HepG2 (cell line): ENCODE measurements around the gene MYO1E. TPM values are rescaled to one million over a fixed set of nuclear protein-coding genes. Genes with fewer than 3 reads are reported as not detected.

Source experiments
- ATF3 ChIP-seq: sonication (generic); formaldehyde crosslinking; IDR thresholded peaks from 2 replicates; pipeline ENCODE4 v1.4.0; 2020; ENCODE audit warnings: missing genetic modification reagents
- ELK4 ChIP-seq: sonication (generic); formaldehyde crosslinking; IDR thresholded peaks from 2 replicates; pipeline ENCODE4 v1.9.0; 2021; ENCODE audit warnings: missing genetic modification reagents, borderline replicate concordance
- FOXA1 ChIP-seq, 2 experiments: fragments of 450-650 bp in 1 of 2; sonication (generic) in 1 of 2; formaldehyde crosslinking in 1 of 2; IDR thresholded peaks; 2 replicates each; pipeline versions ENCODE4 v1.4.0 to v1.6.1; 2016 to 2020; ENCODE audit warnings: missing genetic modification reagents in 1 of 2
- FOXA3 ChIP-seq: IDR thresholded peaks from 2 replicates; pipeline ENCODE4 v1.6.1; 2016; ENCODE audit warnings: missing genetic modification reagents, missing compliant biosample characterization
- GZF1 ChIP-seq: sonication (generic); formaldehyde crosslinking; IDR thresholded peaks from 2 replicates; pipeline ENCODE4 v1.5.1; 2020; ENCODE audit warnings: mild to moderate bottlenecking, missing genetic modification reagents
- HDAC1 ChIP-seq: sonication (generic); formaldehyde crosslinking; IDR thresholded peaks from 2 replicates; pipeline ENCODE4 v1.5.1; 2020; ENCODE audit warnings: mild to moderate bottlenecking, missing genetic modification reagents
- HINFP ChIP-seq: sonication (generic); formaldehyde crosslinking; IDR thresholded peaks from 2 replicates; pipeline ENCODE4 v1.4.0; 2020; ENCODE audit warnings: low read depth, mild to moderate bottlenecking, missing genetic modification reagents
- HMGA1 ChIP-seq: sonication (generic); formaldehyde crosslinking; conservative IDR thresholded peaks from 2 replicates; pipeline ENCODE4 v1.4.0; 2020; ENCODE audit warnings: missing genetic modification reagents
- HNRNPK ChIP-seq: fragments of 200-400 bp; formaldehyde crosslinking; IDR thresholded peaks from 2 replicates; pipeline ENCODE4 v1.6.1; 2018; ENCODE audit warnings: low read length, low read depth, moderate library complexity, mild to moderate bottlenecking; ENCODE audit not compliant: poor library complexity, severe bottlenecking
- JUN ChIP-seq: sonication (generic); formaldehyde crosslinking; IDR thresholded peaks from 2 replicates; pipeline ENCODE4 v1.4.0; 2020; ENCODE audit warnings: mild to moderate bottlenecking, missing genetic modification reagents
- KDM4B ChIP-seq: sonication (generic); formaldehyde crosslinking; IDR thresholded peaks from 2 replicates; pipeline ENCODE4 v1.4.0; 2020; ENCODE audit warnings: missing genetic modification reagents
- NFATC3 ChIP-seq: sonication (generic); formaldehyde crosslinking; IDR thresholded peaks from 2 replicates; pipeline ENCODE4 v1.5.1; 2020; ENCODE audit warnings: mild to moderate bottlenecking, missing genetic modification reagents
- PAXIP1 ChIP-seq: sonication (generic); formaldehyde crosslinking; conservative IDR thresholded peaks from 2 replicates; pipeline ENCODE4 v1.4.0; 2020; ENCODE audit warnings: mild to moderate bottlenecking, missing genetic modification reagents, moderate library complexity
- TBP ChIP-seq: sonication (generic); formaldehyde crosslinking; IDR thresholded peaks from 2 replicates; pipeline ENCODE4 v1.5.0; 2020; ENCODE audit warnings: missing genetic modification reagents
- ZFY ChIP-seq: sonication (generic); formaldehyde crosslinking; IDR thresholded peaks from 2 replicates; pipeline ENCODE4 v1.4.0; 2020; ENCODE audit warnings: missing genetic modification reagents
- ZNF280B ChIP-seq: sonication (generic); formaldehyde crosslinking; IDR thresholded peaks from 2 replicates; pipeline ENCODE4 v1.5.0; 2020; ENCODE audit warnings: missing genetic modification reagents, mild to moderate bottlenecking, borderline replicate concordance
- ZNF350 ChIP-seq: sonication (generic); formaldehyde crosslinking; IDR thresholded peaks from 2 replicates; pipeline ENCODE4 v1.4.0; 2020; ENCODE audit warnings: mild to moderate bottlenecking, low read depth, missing genetic modification reagents, borderline replicate concordance
- ZNF510 ChIP-seq: sonication (generic); formaldehyde crosslinking; IDR thresholded peaks from 2 replicates; pipeline ENCODE4 v1.4.0; 2020; ENCODE audit warnings: low read depth, mild to moderate bottlenecking, missing genetic modification reagents
- ZNF569 ChIP-seq: sonication (generic); formaldehyde crosslinking; IDR thresholded peaks from 2 replicates; pipeline ENCODE4 v1.5.0; 2020; ENCODE audit warnings: mild to moderate bottlenecking, missing genetic modification reagents, moderate library complexity, borderline replicate concordance
- ZNF691 ChIP-seq: sonication (generic); formaldehyde crosslinking; IDR thresholded peaks from 2 replicates; pipeline ENCODE4 v1.4.0; 2020; ENCODE audit warnings: missing genetic modification reagents, low read depth, mild to moderate bottlenecking, borderline replicate concordance
- ZNF761 ChIP-seq: sonication (generic); formaldehyde crosslinking; conservative IDR thresholded peaks from 2 replicates; pipeline ENCODE4 v1.4.0; 2020; ENCODE audit warnings: mild to moderate bottlenecking, missing genetic modification reagents
- ZSCAN30 ChIP-seq: sonication (generic); formaldehyde crosslinking; IDR thresholded peaks from 2 replicates; pipeline ENCODE4 v1.5.0; 2020; ENCODE audit warnings: mild to moderate bottlenecking, missing genetic modification reagents
- polyA plus RNA-seq, 8 experiments: library from polyadenylated mRNA; depleted of rRNA in 3 of 8; stranded (reverse) in 7 of 8; unstranded in 1 of 8; fragments of >200 nt; fragmentation: Illumina TruSeq in 4 of 8; extraction: Trizol in 4 of 8; gene quantifications; 2 replicates each; pipeline versions ENCODE4 v1.2.1 to v1.2.3, GENCODE V29; 2011 to 2016; ENCODE audit warnings: low read depth in 4 of 8, missing spikeins in 1 of 8, mixed read lengths in 1 of 8; ENCODE audit not compliant: insufficient read depth in 1 of 8
- total RNA-seq, 5 experiments: library from RNA; depleted of rRNA; stranded (reverse); fragments of >200 nt; fragmentation: Illumina TruSeq; extraction: Trizol; gene quantifications; 2 replicates each; pipeline ENCODE4 v1.2.3, GENCODE V29; 2016; ENCODE audit warnings: low read depth in 1 of 5

The MYO1E gene
- total and polyA plus RNA-seq, 2 of the 13 experiments (the other 11 are each of a cell fraction or from before 2014, with no cell fraction given): 15.7 to 25.1 TPM

- TF ChIP-seq ZNF569 (no peak), ELK4 (no peak), ZNF510 (no peak), KDM4B (CRISPR knock-in tag) (no peak), JUN (CRISPR knock-in tag) (no peak), ZNF280B (CRISPR knock-in tag) (no peak), HINFP (CRISPR knock-in tag) (no peak), HNRNPK (no peak), NFATC3 (CRISPR knock-in tag) (no peak), ZFY (CRISPR knock-in tag) (no peak), ZNF691 (CRISPR knock-in tag) (no peak), ZSCAN30 (CRISPR knock-in tag) (no peak), HDAC1 (CRISPR knock-in tag) (no peak), FOXA3 (CRISPR knock-in tag) (peak; percentile 65), ATF3 (no peak), ZNF350 (no peak), HMGA1 (no peak), PAXIP1 (CRISPR knock-in tag) (peak; percentile 66), GZF1 (CRISPR knock-in tag) (no peak), FOXA1 (IDR thresholded peaks at IDR 0.05) (no peak), FOXA1 (CRISPR knock-in tag; IDR thresholded peaks at IDR 0.05) (no peak), ZNF761 (CRISPR knock-in tag) (no peak), TBP (CRISPR knock-in tag) (no peak)
Observed at GRCh38 chr15:59339252-59339672, 33.4 kb downstream of the MYO1E start (continued).
